PC-9 (cell line): ENCODE measurements around the gene TFCP2L1.

Experiments used
- CTCF ChIP-seq: fragments of 200-600 bp; sonication (generic); conservative IDR thresholded peaks from 2 replicates; pipeline ENCODE4 v1.6.1; 2017; ENCODE audit warnings: mixed run types, antibody characterized with exemption, mild to moderate bottlenecking, moderate library complexity
- EZH2 ChIP-seq: fragments of 200-600 bp; sonication (generic); IDR thresholded peaks from 2 replicates; pipeline ENCODE4 v1.8.0; 2017; ENCODE audit warnings: antibody characterized with exemption, low read depth

GRCh38 chr2:121218386-121218938 lies 66.5 kb downstream of the TFCP2L1 start:
- no peak for TF ChIP-seq CTCF
- TF ChIP-seq EZH2: no peak
